K562 (cell line): Measurements from ENCODE around the gene TEX30. TPM values are rescaled to one million over a fixed set of nuclear protein-coding genes. Genes with fewer than 3 reads are reported as not detected.

ENCODE experiments used
- ATAC-seq: fragments of 200-7000 bp; cut with Tn5 transposase; 3 replicates; pipeline ENCODE4 v1.9.1; 2020; ENCODE audit warnings: moderate library complexity
- BruUV-seq: library from RNA; stranded (reverse); fragments of 400-500 nt; replicated peaks from 2 replicates; lab custom pipeline; 2021; lab: Mats Ljungman, UMichigan
- CTCF ChIA-PET: fragments of 300-600 bp; formaldehyde crosslinking; extraction: SDS; loops from one replicate; lab custom pipeline; 2021; ENCODE audit warnings: low intra/inter-chr PET ratio; lab: Yijun Ruan, JAX
- POLR2A ChIA-PET: fragments of 300-600, 350-650 bp; sonication (Branson Sonifier 250); formaldehyde crosslinking; extraction: SDS; loops from one replicate; lab custom pipeline; 2021; ENCODE audit warnings: antibody characterized with exemption, inconsistent platforms; lab: Yijun Ruan, JAX
- DNase-seq, 4 experiments: peaks; one replicate each; pipeline versions ENCODE4 v3.0.0 to v3.0.0-alpha.2; 2011 to 2018; ENCODE audit warnings: low spot score in 3 of 4, mixed read lengths in 3 of 4; ENCODE audit errors: extremely low read depth in 1 of 4
- FAIRE-seq: peaks from 2 replicates; lab custom pipeline; 2011; peaks lifted over from hg19 to GRCh38; lab: Jason Lieb, UNC
- H2AFZ ChIP-seq: 2 replicates; pipeline ENCODE4 v1.6.0; 2011; ENCODE audit warnings: low read depth, low read length, control low read depth, inconsistent platforms
- H3K27ac ChIP-seq: fragments of 200-600 bp; 3 replicates; pipeline ENCODE4 v1.8.0; 2011; ENCODE audit warnings: low read depth, mild to moderate bottlenecking, control low read depth, inconsistent platforms, low read length, moderate library complexity, mixed read lengths; ENCODE audit errors: extremely low read depth
- H3K27me3 ChIP-seq, 2 experiments: fragments of 300-600 bp in 1 of 2; 2 replicates in 1 of 2; 3 replicates in 1 of 2; pipeline versions ENCODE4 v1.6.0 to v1.8.0; 2011; ENCODE audit warnings: inconsistent platforms in 2 of 2, low read length in 2 of 2, mild to moderate bottlenecking in 1 of 2, mixed read lengths in 1 of 2, moderate library complexity in 1 of 2; ENCODE audit not compliant: control insufficient read depth in 2 of 2, insufficient read depth in 2 of 2
- H3K36me3 ChIP-seq: fragments of 300-600 bp; 3 replicates; pipeline ENCODE4 v1.8.0; 2011; ENCODE audit warnings: mild to moderate bottlenecking, low read length, inconsistent platforms; ENCODE audit not compliant: control insufficient read depth, insufficient read depth
- H3K4me1 ChIP-seq, 2 experiments: fragments of 200-600 bp in 1 of 2; replicated peaks in 1 of 2; 2 replicates in 1 of 2; 3 replicates in 1 of 2; pipeline versions ENCODE4 v1.5.1 to v1.8.0; 2011; ENCODE audit warnings: inconsistent platforms in 2 of 2, low read length in 2 of 2, mild to moderate bottlenecking in 1 of 2, mixed read lengths in 1 of 2, moderate library complexity in 1 of 2; ENCODE audit not compliant: control insufficient read depth in 2 of 2, insufficient read depth in 2 of 2
- H3K4me2 ChIP-seq: 2 replicates; pipeline ENCODE4 v1.6.1; 2011; ENCODE audit warnings: low read length, control low read depth, inconsistent platforms, mixed read lengths; ENCODE audit not compliant: insufficient read depth
- H3K4me3 ChIP-seq: fragments of 200-600 bp; sonication (generic), shearing (Covaris generic); 2 replicates; pipeline ENCODE4 v1.5.1; 2016; ENCODE audit warnings: control low read depth, inconsistent platforms
- H3K79me2 ChIP-seq: fragments of 200-600 bp; 3 replicates; pipeline ENCODE4 v1.8.0; 2011; ENCODE audit warnings: low read length, inconsistent platforms; ENCODE audit not compliant: control insufficient read depth, insufficient read depth
- H3K9ac ChIP-seq, 2 experiments: 2 replicates each; pipeline versions ENCODE4 v1.6.0 to v1.6.1; 2011; ENCODE audit warnings: low read depth in 2 of 2, low read length in 2 of 2, control low read depth in 1 of 2, inconsistent platforms in 1 of 2, mild to moderate bottlenecking in 1 of 2, mixed read lengths in 1 of 2; ENCODE audit not compliant: insufficient read depth in 1 of 2
- H3K9me1 ChIP-seq: one replicate; pipeline ENCODE4 v1.6.0; 2011; ENCODE audit warnings: inconsistent platforms, mild to moderate bottlenecking, low read length, moderate library complexity; ENCODE audit not compliant: control insufficient read depth, insufficient read depth
- H3K9me3 ChIP-seq: replicated peaks from 2 replicates; pipeline ENCODE4 v1.5.1; 2011; ENCODE audit warnings: low read depth, low read length, inconsistent platforms; ENCODE audit not compliant: control insufficient read depth, insufficient read depth
- H4K20me1 ChIP-seq: replicated peaks from 2 replicates; pipeline ENCODE4 v1.6.1; 2011; ENCODE audit warnings: low read length, inconsistent platforms, mixed read lengths; ENCODE audit not compliant: control insufficient read depth, insufficient read depth
- COPS2 ChIP-seq: fragments of 450-650 bp; conservative IDR thresholded peaks from 2 replicates; pipeline ENCODE4 v1.6.1; 2016; ENCODE audit warnings: mild to moderate bottlenecking, moderate library complexity
- OTX1 ChIP-seq: fragments of 450-650 bp; formaldehyde crosslinking; IDR thresholded peaks from 2 replicates; pipeline ENCODE4 v1.4.0; 2022; ENCODE audit warnings: mild to moderate bottlenecking
- PCBP1 ChIP-seq: fragments of 200-400 bp; formaldehyde crosslinking; IDR thresholded peaks from 2 replicates; pipeline ENCODE4 v1.6.1; 2018; ENCODE audit warnings: mild to moderate bottlenecking, low read depth, low read length; ENCODE audit not compliant: poor library complexity, severe bottlenecking
- PHTF2 ChIP-seq: fragments of 250-450 bp; sonication (Bioruptor Pico); IDR thresholded peaks from 2 replicates; pipeline ENCODE4 v1.5.0; 2021; ENCODE audit warnings: mild to moderate bottlenecking
- POLR2AphosphoS2 ChIP-seq: IDR thresholded peaks from 2 replicates; pipeline ENCODE4 v1.6.1; 2012; ENCODE audit warnings: low read length, improper control_type of control experiment
- RBM15 ChIP-seq: fragments of 200-400 bp; formaldehyde crosslinking; IDR thresholded peaks from 2 replicates; pipeline ENCODE4 v1.6.1; 2018; ENCODE audit warnings: mild to moderate bottlenecking, low read length, moderate library complexity; ENCODE audit not compliant: insufficient read depth
- RCOR1 ChIP-seq, 2 experiments: IDR thresholded peaks; 2 replicates each; pipeline ENCODE4 v1.6.1; 2012; ENCODE audit warnings: low read depth in 2 of 2, low read length in 2 of 2, borderline replicate concordance in 1 of 2, improper control_type of control experiment in 1 of 2
- TEAD4 ChIP-seq, 2 experiments: sonication (generic) in 1 of 2; formaldehyde crosslinking in 1 of 2; IDR thresholded peaks; 2 replicates each; pipeline versions ENCODE4 v1.6.1 to v1.8.0; 2012 to 2022; ENCODE audit warnings: borderline replicate concordance in 1 of 2, inconsistent platforms in 1 of 2, low read length in 1 of 2, mild to moderate bottlenecking in 1 of 2, missing genetic modification reagents in 1 of 2
- TFAM ChIP-seq: fragments of 250-450 bp; sonication (Bioruptor Pico); conservative IDR thresholded peaks from 2 replicates; pipeline ENCODE4 v1.5.0; 2021; ENCODE audit warnings: mild to moderate bottlenecking, moderate library complexity
- ZBTB17 ChIP-seq: fragments of 450-650 bp; formaldehyde crosslinking; IDR thresholded peaks from 2 replicates; pipeline ENCODE4 v1.4.0; 2020; ENCODE audit warnings: mild to moderate bottlenecking
- ZNF146 ChIP-seq: IDR thresholded peaks from one replicate; pipeline ENCODE4 v1.6.1; 2018; ENCODE audit warnings: missing compliant biosample characterization; ENCODE audit not compliant: unreplicated experiment
- ZNF589 ChIP-seq: fragments of 200-800 bp; sonication (Bioruptor generic); IDR thresholded peaks from 2 replicates; pipeline ENCODE4 v1.6.1; 2016; ENCODE audit warnings: low read depth, missing genetic modification characterization, missing compliant biosample characterization
- ZNF668 ChIP-seq: fragments of 250-450 bp; sonication (Bioruptor Pico); IDR thresholded peaks from 2 replicates; pipeline ENCODE4 v1.8.0; 2022; ENCODE audit warnings: mild to moderate bottlenecking, inconsistent platforms
- ZNF79 ChIP-seq: fragments of 250-450 bp; sonication (Bioruptor Pico); IDR thresholded peaks from 2 replicates; pipeline ENCODE4 v1.4.0; 2020; ENCODE audit warnings: low read depth, mild to moderate bottlenecking, moderate library complexity
- WGBS: fragments of 100-300 bp; shearing (Covaris generic); methylation state at CpG from one replicate; pipeline ENCODE4 v1.1.6; 2016; ENCODE audit warnings: low coverage, mixed read lengths; ENCODE audit not compliant: insufficient coverage; ENCODE audit errors: missing lambda C conversion rate; 5-methylcytosine and 5-hydroxymethylcytosine counted together
- in situ Hi-C: fragments of 300-500 bp; cut with MboI; formaldehyde crosslinking; loops from 4 replicates; pipeline ENCODE4 v1.15.0; 2018; ENCODE audit warnings: inconsistent platforms, mixed read lengths
- intact Hi-C: fragments of 100-400 bp; cut with micrococcal nuclease; formaldehyde crosslinking; loops from 2 replicates; pipeline ENCODE4 v1.14.2; 2022
- polyA plus RNA-seq, 8 experiments: library from polyadenylated mRNA; depleted of rRNA in 4 of 8; stranded (reverse) in 5 of 8; unstranded in 3 of 8; fragments of >200 nt; fragmentation: Nextera tagmentation in 2 of 8; fragmentation: Illumina TruSeq in 1 of 8; extraction: Ambion mirVana in 2 of 8; extraction: Trizol in 1 of 8; gene quantifications; 2 replicates each; pipeline versions ENCODE4 v1.2.1 to v1.2.3, GENCODE V29; 2011 to 2014; ENCODE audit warnings: inconsistent platforms in 1 of 8, missing spikeins in 1 of 8
- total RNA-seq, 7 experiments: library from RNA; depleted of rRNA in 6 of 7; stranded (reverse); fragments of >200 nt in 6 of 7; fragmentation: Illumina TruSeq in 2 of 7; extraction: Trizol in 2 of 7; gene quantifications; 2 replicates each; pipeline versions ENCODE4 v1.2.1 to v1.2.3, GENCODE V29; 2011 to 2021; ENCODE audit warnings: low replicate concordance in 1 of 7
- TF ChIP-seq, protein P1 (sequence below): fragments of 200-400 bp; formaldehyde crosslinking; IDR thresholded peaks from 2 replicates; pipeline ENCODE4 v1.6.1; 2017; ENCODE audit warnings: mild to moderate bottlenecking, low read depth, low read length, moderate library complexity
- TF ChIP-seq, protein P2 (sequence below): fragments of 250-450 bp; sonication (Bioruptor Pico); IDR thresholded peaks from 2 replicates; pipeline ENCODE4 v1.4.0; 2020; ENCODE audit warnings: mild to moderate bottlenecking, moderate library complexity, borderline replicate concordance

The TEX30 gene
- total and polyA plus RNA-seq, 9 of the 15 experiments (the other 6 are each of a cell fraction or from before 2014, with no cell fraction given), result 24.1 to 143 (median 37.3) TPM

DNA sequence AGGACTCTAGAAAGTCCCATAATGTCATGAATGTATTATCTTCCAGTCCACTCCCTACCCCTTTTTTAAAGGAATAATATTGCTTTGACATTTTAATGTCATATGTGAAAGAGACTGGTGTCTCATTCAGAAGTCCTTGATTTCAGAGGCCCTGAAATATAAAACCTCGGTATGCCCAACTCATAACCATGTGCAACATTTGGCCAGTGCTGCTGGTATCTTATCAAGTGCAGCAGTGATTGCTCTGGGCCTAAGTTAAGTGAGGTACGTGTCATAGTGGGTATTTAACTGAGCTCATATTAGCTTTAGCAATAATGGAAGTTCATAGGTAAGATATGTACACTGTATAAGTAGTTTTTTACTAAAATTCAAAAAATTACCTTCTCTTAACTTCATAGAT is 14.7 kb downstream of the TEX30 start:
- FAIRE-seq (no peak), ATAC-seq (no peak), DNase-seq (no peak)
- Histone ChIP-seq H2AFZ (no peak overlapping the region), H3K4me1 (no peaks in the 10 kb centered on the region), H3K36me3 (no peaks in the 10 kb centered on the region), H3K9ac (no peak overlapping the region), H3K9me3 (no peaks in the 10 kb centered on the region), H3K27ac (no peak overlapping the region), H3K27me3 (no peaks in the 10 kb centered on the region), H3K79me2 (no peaks in the 10 kb centered on the region), H4K20me1 (no peaks in the 10 kb centered on the region), H3K9me1 (no peaks in the 10 kb centered on the region), H3K4me2 (no peak overlapping the region), H3K4me3 (no peak overlapping the region)
- CTCF ChIA-PET, result no interaction called here
- in situ Hi-C loops (no loop called here), intact Hi-C loops (no loop called here)
- POLR2A ChIA-PET, result interaction anchor here (1.3 kb wide), 1 partner anchor 12 kb away, joined by 8 read pairs; no protein-coding TSS in a partner anchor
- WGBS, result 6% methylated on average over 2 of the region's 2 CpGs
- TF ChIP-seq ZBTB17 (CRISPR knock-in tag), result no peak
- no peak for TF ChIP-seq PCBP1
- TF ChIP-seq OTX1 (CRISPR knock-in tag), result no peak
- TF ChIP-seq ZNF146 (CRISPR knock-in tag), result no peak
- no peak for TF ChIP-seq POLR2AphosphoS2
- TF ChIP-seq COPS2, result no peak
- no peak for TF ChIP-seq ZNF589
- TF ChIP-seq ZNF79, result no peak
- TF ChIP-seq, protein P1, sequence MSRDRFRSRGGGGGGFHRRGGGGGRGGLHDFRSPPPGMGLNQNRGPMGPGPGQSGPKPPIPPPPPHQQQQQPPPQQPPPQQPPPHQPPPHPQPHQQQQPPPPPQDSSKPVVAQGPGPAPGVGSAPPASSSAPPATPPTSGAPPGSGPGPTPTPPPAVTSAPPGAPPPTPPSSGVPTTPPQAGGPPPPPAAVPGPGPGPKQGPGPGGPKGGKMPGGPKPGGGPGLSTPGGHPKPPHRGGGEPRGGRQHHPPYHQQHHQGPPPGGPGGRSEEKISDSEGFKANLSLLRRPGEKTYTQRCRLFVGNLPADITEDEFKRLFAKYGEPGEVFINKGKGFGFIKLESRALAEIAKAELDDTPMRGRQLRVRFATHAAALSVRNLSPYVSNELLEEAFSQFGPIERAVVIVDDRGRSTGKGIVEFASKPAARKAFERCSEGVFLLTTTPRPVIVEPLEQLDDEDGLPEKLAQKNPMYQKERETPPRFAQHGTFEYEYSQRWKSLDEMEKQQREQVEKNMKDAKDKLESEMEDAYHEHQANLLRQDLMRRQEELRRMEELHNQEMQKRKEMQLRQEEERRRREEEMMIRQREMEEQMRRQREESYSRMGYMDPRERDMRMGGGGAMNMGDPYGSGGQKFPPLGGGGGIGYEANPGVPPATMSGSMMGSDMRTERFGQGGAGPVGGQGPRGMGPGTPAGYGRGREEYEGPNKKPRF, result no peak
- no peak for TF ChIP-seq RCOR1 (IDR thresholded peaks at IDR 0.05; ENCODE audit: borderline replicate concordance in 1 of 2, low read depth in 2 of 2, low read length in 2 of 2)
- no peak for TF ChIP-seq RBM15
- no peak for TF ChIP-seq TFAM
- TF ChIP-seq, protein P2, sequence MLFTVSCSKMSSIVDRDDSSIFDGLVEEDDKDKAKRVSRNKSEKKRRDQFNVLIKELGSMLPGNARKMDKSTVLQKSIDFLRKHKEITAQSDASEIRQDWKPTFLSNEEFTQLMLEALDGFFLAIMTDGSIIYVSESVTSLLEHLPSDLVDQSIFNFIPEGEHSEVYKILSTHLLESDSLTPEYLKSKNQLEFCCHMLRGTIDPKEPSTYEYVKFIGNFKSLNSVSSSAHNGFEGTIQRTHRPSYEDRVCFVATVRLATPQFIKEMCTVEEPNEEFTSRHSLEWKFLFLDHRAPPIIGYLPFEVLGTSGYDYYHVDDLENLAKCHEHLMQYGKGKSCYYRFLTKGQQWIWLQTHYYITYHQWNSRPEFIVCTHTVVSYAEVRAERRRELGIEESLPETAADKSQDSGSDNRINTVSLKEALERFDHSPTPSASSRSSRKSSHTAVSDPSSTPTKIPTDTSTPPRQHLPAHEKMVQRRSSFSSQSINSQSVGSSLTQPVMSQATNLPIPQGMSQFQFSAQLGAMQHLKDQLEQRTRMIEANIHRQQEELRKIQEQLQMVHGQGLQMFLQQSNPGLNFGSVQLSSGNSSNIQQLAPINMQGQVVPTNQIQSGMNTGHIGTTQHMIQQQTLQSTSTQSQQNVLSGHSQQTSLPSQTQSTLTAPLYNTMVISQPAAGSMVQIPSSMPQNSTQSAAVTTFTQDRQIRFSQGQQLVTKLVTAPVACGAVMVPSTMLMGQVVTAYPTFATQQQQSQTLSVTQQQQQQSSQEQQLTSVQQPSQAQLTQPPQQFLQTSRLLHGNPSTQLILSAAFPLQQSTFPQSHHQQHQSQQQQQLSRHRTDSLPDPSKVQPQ (CRISPR knock-in tag), result no peak
- TF ChIP-seq PHTF2, result no peak
- TF ChIP-seq TEAD4 (IDR thresholded peaks at IDR 0.05; ENCODE audit: low read length), result no peak
- no peak for TF ChIP-seq TEAD4 (CRISPR knock-in tag; IDR thresholded peaks at IDR 0.05; ENCODE audit: borderline replicate concordance)
- no peak for TF ChIP-seq ZNF668 (CRISPR knock-in tag)
- no TSS peak for BruUV-seq
